Activated CD8-positive, alpha-beta memory T cell treated with anti-CD3 and anti-CD28 coated beads, Interleukin-2, amount 50 U/mL, for 24 hours (primary cell): Measurements from ENCODE around the gene RAB38.

Experiments used
- DNase-seq: peaks from one replicate; pipeline ENCODE4 v3.0.0-alpha.2; 2020; ENCODE audit errors: extremely low read depth

The RAB38 gene

DNA sequence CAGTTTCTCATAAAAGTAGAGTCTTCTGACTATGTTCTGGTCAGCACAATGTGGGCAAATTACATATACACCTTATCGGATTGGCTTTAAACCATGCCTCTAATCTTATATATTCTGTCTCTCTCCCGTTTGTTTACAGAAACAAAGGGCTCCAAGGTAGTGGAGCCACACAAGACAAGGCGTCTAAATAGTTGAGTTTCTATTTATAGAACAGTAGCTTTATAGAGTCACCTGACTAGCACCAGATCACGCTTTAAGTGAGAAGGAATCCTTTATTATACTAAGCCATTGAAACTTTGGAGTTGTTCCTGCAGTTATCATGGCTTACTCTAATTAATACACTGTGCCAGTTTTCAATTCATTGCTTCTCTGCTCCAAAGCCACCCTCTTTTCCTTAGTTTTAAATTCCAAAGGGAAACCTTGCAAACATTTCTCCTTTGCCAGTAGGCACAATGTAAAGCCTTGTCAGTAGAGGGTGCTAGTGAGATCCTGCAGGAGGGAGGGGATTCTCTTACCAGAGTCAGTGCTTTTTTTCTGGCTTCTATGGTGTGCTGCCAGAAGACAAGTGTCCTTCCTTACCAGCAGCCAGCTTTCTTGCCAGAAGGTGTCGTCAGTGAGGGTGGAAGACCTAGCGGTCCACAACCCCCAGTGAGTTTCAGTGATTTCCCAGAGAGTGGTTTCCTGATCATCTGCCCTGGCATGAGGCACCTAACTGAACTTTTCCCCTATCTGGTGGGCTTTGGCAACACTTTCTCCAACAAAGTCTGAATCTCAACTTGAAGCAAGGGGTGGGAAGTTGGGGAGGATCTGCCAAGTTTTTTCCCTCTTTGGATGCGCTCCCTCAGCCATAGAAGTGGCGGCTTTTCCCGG lies 71.7 kb downstream of the RAB38 start:
- no peak for DNase-seq

- no peak for DNase-seq
Observed at GRCh38 chr11:88102598-88102934, 72.7 kb downstream of the RAB38 start.

GRCh38 chr11:88101881-88102597 lies 73.2 kb downstream of the RAB38 start:
- no peak for DNase-seq

DNA sequence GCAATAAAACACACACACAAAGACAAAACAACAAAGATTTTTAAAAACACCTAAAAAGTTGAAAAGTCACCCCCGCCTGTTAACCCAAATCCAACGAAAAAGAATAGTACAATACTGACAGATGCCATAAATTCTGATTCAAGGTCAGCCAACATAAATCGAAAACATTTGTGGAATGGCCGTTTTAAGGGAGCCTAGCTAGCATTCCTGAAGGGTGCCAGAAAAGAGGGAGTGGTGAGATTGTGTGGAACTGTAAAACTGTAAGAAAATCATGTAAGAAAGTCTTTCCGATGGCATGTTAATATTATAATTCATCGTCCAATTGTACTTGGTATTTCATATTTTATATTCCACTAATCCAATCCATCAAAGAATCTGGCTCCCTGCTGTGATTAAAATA lies 75.1 kb downstream of the RAB38 start:
- DNase-seq: no peak

DNA sequence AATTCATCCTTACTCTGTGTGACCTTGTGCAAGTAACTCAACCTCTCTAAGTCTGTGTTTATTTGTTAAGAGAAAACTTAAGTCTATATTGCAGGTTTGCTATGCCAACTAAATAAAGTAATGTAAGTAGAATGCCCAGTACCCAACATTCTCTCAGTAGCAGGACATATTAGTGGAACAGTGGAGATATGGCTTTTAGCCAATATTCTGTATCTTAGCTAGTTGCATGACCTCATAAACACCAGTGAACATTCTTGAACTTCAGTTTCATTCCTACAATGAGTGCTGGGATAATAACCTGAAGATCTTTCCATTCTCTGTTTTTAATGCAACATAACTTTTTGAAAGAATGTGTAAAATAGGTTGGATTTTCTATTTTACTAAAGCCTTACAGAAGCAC lies 77.0 kb downstream of the RAB38 start:
- DNase-seq: no peak

DNA sequence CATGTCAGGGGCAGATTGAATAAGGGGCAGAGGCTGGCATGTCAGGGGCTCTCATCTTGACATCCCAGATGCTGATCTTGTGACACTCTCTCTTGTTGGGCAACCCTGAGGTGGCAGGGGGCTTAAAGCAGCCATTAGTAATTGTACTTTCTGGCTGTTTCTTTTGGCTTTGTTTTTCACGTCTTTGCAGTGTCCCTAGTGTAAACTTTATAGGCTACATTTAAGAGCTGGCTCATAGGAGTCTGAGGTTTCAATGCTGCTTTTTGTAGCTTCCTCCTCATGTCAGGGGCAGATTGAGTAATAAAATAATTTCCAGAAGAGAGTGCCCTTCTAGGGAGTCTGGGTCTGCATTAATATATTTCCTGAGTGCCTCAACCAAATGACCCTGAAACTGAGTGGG lies 86.1 kb downstream of the RAB38 start:
- DNase-seq: no peak

GRCh38 chr11:88087337-88087736 lies 87.9 kb downstream of the RAB38 start:
- DNase-seq: no peak

DNA sequence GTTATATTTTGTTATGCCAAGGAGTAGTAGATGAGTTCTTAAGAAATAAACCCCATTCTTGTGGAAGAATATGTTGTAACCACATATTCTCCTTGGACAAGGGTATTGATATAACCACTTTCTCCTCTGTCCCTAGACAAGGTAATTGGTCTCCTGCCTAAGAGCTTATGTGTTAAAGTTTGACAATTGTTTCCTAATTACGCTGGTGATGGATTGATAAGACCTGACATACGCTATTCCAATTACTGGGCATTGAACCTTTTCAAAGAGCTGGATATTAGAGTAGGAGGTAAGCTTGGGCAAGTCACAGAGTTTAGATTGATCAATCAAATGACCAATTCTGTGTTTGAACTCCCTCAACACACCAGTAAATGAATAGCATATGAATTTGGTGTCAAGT lies 88.9 kb downstream of the RAB38 start:
- DNase-seq: no peak

- DNase-seq: no peak
Observed at GRCh38 chr11:88070437-88070836, 104.8 kb downstream of the RAB38 start.

DNA sequence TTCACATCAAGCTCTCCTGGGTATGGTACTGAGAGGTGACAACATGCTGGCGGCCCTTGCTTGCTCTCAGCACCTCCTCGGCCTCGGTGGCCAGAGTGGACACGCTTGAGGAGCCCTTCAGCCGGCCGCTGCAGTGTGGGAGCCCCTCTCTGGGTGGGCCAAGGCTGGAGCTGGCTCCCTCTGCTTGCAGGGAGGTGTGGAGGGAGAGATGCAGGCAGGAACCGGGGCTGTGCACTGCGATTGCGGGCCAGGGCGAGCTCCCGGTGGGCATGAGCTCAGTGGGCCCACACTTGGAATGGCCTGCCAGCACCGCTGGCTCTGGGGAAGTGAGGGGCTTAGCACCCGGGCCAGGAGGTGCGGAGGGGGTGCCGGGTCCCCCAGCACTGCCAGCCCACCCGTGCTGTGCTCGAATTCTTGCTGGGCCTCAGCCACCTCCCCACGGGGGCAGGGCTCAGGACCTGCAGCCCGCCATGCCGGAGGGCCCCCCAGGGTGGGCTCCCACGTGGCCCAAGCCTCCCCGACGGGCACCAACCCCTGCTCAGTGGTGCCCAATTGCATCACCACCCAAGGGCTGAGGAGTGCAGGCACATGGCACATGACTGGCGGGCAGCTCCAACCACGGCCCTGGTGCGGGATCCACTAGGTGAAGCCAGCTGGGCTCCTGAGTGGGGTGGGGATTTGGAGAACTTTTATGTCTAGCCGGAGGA lies 106.2 kb downstream of the RAB38 start:
- DNase-seq: no peak

GRCh38 chr11:88066090-88066489 lies 109.2 kb downstream of the RAB38 start:
- DNase-seq: no peak

- no peak for DNase-seq
Observed at GRCh38 chr11:88064097-88064705, 111.0 kb downstream of the RAB38 start.
